ENCODE data around the gene KLF15.

KLF15 gene

DNA sequence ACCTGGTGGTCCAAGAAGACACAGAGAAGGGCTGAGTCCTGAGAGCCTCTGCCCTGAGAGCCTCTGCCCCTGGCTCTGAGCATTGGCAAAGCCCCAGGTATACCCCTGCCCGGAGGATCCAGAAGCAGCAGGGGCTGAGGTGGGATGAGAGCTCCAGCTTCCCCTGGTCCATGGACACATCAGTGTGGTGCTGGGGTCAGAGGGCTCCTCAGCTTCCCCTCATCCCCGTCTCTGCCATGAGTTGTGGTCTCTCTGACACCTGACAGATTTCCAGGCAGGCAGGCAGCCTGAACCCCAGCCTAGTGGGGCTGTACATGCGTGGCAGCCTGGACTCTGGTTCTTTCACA lies 3.5 kb upstream of the KLF15 start:
- no peak for DNase-seq (ENCODE audit: low read depth)

- DNase-seq (ENCODE audit: low read depth), result no peak
Measured at GRCh38 chr3:126360046-126360713, 3.0 kb upstream of the KLF15 start.

DNA sequence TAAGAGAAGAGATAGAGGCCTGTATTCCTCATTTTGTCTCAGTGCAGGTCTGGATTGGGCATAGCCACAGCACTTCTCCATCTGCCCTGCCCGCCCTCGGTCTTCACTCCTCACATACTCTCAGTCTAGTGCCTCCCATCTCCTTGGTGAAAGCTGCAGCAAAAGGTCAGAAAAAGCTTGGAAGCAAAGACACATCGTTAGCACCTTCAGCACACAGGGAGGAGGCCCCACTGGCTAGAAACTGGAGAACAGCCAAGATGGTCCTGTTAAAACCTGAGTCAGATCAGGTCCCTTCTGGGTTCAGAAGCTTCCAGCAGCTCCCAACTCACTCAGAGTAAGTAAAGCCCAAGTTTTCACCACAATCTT lies 1.6 kb upstream of the KLF15 start:
- DNase-seq (ENCODE audit: low read depth), result no peak

DNA sequence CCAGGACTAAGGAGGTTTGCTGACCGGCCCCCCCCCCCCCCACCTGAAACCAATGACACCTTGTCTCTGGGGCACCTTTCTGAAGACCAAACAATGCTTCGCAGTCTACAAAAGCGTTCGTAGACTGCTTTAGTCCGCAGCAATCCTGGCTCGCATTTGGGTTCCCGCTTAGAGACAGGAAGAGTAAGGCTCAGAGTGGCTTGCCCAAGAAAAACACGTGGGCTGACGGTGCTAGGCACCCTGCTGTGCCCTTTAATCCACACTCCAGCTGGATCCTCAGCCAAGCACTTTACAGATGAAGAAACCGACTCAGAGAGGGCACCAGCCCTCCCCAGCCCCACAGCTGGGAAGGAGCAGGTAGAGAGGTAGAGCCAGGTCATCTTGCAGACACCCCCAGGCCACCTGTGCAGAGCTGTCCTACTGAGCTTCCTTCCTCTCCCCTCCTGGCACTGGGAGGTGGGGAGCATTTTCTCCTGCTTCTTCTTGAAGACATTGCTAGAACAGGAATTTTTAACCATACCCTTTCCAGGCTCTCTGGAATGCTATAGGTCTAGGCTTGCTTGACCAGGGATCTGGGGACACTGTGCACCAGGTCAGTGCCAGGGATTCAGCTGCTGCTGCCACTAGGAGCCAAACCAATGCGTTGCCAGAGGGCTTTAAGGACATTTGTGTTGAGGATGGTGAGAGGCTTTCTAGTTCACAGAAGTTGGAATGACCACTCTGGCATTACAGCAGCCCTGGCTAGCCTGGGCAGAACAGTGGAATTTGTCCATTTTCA lies 1.0 kb upstream of the KLF15 start:
- DNase-seq (ENCODE audit: low read depth), result peak; percentile 30

- DNase-seq (ENCODE audit: low read depth), result no peak
Measured at GRCh38 chr3:126356373-126357264, 589 bp downstream of the KLF15 start.

DNA sequence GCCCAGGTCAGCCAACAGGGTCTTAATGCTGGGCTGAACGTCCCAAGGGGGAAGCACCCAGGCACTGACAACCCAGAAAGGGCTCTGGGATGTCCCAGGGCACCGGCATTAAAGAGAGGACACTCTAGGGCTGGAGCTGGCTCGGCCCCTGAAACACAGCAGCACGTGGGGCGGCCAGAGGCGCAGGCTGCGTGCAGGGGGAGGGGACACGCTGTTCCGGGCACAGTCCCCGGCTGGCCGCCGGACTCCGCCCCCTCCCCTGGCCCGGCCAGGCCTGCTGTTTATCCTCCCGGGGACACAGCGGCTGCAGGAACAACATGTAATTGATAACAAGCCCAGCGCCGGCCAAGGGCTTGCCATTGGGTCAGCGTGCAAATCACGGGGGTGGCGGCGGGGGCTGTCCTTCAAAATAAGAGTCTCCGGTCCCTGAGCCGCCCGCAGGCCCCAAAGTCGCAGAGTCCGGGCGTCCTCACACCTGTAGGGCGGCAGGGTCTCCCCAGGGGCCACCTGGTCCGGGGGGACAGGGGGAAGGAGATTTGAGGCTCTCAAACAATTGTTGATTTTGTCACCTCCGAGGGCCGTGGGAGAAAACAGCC lies 1.3 kb downstream of the KLF15 start:
- DNase-seq (ENCODE audit: low read depth), result peak; percentile 71

DNA sequence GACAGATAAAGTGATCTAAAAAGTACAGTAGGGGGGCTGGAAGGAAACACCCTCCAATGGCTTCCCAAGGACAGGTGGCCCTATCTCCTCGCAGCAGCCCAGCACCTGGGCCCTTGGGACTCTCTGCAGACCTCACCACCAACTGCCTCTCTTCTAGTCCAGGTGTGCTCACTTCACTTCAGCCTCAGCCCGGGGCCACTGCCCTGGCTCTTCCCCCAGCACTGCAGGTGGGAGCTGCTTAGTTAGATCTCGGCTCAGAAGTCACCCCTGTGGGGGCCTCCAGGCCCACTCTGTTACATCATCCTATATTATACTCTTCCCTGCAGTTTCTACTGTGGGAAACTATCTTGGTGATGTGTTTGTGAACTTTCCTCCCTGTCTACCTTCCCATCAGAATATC lies 2.0 kb downstream of the KLF15 start:
- DNase-seq (ENCODE audit: low read depth), result no peak

DNA sequence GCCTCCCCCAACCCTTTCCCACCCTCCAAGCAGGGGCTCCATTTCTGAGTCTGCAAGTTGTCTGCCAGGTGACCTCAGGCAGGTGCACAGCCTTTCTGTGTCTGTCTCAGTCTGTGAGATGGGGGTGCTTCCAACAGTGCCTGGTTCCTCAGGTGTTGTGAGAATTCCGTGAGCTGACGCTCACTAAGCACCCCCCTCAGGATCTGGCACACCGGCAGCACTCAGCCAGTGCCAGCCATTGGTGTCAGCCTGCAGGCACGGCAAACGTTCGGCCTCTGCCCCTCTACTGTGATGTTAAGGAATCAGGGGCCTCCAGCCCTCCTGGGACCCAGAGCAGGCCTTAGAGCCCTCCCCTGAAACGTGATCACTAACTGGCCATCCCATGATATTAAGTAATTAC lies 2.4 kb downstream of the KLF15 start:
- no peak for DNase-seq (ENCODE audit: low read depth)

- DNase-seq (ENCODE audit: low read depth), result no peak
Measured at GRCh38 chr3:126353694-126354321, 3.4 kb downstream of the KLF15 start.

GRCh38 chr3:126352476-126353454 lies 4.4 kb downstream of the KLF15 start:
- no peak for DNase-seq (ENCODE audit: low read depth)

DNA sequence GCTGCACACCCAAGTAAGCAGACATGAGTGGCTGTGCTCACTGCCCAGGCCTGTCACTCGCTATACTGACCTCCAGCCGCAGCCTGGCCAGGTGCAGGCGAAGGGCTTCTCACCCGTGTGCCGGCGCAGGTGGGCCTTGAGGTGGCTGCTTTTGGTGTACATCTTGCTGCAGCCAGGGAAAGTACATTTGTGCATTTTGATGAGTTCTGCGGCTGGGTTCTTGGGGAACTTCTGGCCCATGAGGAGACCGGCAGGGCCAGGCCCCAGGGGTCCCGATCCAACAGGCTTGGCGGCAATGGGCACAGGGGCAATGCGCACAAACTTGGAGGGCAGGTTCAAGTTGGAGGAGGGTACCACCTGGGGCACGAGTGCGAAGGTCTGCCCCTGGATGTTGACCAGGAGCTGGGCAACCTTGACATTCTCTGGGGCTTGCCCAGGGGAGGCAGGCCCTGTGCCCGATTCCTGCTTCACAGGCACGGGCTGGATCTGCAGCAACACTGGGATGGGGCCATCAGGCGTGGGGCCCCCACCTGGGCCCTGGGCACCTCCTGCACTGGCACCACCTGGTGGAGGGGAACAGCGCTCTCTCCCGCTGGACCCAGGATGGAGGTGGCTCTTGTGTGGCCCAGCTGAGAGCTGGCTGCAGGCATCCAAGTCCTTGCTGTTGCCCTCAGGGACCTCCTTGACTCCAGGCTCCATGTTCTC lies 5.3 kb downstream of the KLF15 start:
- no peak for DNase-seq (ENCODE audit: low read depth)

DNA sequence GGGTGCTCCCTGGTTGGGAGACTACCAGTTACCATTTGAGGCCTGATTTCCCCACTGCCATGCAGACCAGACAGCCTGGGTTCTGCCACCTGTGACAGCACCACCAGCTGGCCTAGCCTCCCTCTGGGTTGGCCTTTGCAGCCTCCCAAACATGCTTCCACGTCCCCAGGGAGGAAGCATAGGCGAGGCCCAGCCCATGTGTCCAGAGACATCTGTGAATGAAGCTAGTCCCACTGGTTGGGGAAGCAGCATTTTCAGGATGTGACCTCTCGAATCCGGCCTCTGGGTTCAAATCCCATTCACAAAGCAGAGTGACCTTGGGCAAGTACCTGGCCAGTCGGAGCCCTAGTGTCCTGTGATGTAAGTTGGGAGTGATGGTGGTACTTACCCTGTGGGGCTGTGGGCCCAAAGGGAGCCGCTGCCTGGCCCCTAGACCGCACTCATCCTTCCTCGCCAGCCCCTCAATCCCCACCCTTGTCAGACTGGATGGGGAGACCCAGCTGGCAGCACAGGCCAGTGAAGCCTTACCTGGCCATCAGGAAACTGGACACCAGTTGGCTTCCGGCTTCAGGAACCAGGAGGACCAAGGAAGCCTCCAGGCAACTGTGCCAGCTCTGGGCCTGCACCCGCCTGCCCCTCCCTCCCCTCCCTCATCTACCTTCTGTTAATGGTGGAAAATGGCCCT lies 6.0 kb downstream of the KLF15 start:
- DNase-seq (ENCODE audit: low read depth), result no peak

DNA sequence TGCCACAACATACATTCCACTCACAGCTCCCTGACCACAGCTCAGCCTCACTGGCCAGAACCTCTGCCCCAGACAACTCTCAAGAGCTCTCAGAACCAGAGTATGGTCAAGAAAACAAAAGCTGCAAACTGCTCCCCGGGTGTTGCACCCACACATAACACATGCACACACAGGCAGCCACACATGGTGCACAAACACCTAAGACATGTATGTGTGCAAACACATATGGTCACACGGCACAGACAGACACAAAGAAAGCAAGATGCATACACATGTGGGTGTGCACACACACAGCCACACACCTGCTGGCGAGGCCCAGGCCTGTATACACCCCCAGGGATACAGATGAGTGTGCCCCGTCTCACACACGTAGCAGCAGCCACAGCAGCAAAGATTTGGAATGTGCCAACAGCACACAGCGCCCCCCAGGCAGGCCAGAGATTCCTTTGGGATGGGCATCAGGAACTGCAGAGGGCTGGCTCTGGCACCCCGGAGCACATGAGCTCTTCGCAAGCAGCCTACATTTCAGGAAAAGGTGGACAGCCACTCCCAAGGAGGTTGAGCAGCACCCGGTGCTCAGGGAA lies 6.6 kb downstream of the KLF15 start:
- no peak for DNase-seq (ENCODE audit: low read depth)

DNA sequence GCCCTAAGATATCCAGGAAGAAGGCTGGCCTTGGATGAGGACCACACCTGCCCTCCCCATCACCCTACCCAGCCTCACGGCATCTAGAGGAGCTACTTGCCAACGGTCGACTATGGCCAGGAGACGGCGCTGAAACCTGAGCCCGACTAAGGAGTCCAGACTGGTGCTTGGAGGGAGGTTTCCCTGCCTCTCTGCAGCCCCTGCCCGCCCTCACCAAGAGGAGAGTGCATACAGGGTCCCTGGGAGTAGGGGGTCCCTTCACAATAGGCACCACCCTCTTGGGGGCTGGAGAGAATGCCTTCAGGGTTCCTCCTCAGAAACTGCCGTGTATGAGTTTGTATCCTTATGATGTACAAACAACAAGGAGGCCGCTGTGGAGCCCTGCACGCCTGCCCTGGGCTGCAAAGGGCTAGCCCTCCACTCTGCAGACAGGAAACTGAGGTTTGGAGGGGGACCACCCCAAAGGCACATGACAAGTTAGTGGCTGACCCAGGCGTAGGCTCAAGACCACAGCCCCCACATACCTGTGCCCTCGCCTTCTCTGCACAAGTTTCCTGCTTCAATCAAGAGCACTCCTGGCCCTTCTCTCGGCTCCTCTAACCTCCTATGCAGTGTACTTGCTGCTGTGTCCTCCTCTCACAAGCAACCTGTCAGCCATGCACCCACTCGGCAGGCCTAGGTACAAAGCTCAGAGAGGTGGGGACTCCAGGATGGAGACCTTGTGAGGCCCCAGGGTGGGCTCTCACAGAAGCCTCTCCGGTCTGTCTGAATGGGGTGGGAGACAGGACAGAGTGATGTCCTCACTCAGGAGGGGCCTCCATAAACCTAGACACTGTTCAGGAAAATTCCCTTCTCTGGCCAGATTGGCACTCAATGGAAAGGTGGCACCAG lies 7.4 kb downstream of the KLF15 start:
- DNase-seq (ENCODE audit: low read depth), result no peak

DNA sequence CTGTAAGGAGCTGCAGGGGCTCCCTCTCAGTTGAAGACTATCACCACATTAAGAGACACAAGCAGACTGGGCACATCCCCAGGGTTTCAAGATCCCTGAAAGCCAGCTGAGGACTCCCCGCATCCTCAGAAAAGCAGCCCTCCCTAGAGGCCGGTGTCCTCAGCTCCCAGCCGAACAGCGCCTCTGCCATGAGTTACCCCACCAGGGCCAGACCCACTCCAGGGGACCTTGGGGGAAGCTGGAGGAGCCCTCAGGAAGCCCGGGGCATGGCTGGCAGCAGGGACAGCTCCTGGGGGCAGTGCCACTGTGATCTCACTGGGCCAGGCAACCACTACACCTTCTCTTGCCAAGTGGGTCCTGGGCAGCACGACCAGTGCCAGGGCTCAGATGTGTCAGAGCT lies 8.1 kb downstream of the KLF15 start:
- DNase-seq (ENCODE audit: low read depth), result no peak

DNA sequence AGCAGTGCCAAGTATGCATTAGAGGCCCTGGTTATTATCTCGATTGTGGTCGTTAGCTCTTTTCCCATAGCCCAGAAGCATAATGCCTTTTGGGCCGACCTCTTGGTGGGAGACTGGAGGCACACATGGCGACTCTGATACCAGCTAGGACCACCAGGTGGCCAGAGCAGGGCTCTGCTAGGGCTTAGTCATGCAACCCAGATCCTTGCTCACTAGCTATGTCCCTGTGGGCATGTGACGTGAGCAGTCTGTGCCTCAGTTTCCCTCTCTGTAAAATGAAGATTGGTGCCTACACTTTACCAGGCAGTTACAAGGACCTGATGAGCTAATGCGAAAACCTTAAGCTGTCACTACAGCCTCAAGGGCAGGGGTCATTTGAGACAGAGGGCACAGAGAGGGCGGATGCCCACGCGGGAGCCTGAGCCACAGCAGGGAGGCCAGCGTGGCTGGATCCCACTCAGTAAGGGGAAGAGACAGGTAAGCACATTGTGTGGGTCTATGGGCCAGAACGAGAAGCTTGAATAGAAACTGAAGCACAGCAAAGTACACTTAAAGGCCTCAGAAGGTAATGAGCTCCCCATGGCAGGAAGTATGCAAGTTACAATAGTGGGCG lies 8.8 kb downstream of the KLF15 start:
- no peak for DNase-seq (ENCODE audit: low read depth)

GRCh38 chr3:126347543-126348161 lies 9.6 kb downstream of the KLF15 start:
- no peak for DNase-seq (ENCODE audit: low read depth)
